Measurements from ENCODE around the gene MUC20. TPM values are rescaled to one million over a fixed set of nuclear protein-coding genes. Genes with fewer than 3 reads are reported as not detected.

The MUC20 gene
- total and polyA plus RNA-seq, 11 donors, result 0.21 to 8.4 (median 3.2) TPM

GRCh38 chr3:195763843-195764825, 43.4 kb downstream of the MUC20 start:
- no peak for DNase-seq
- peak in 1 of 4 donors; percentile 16 for ATAC-seq

DNA sequence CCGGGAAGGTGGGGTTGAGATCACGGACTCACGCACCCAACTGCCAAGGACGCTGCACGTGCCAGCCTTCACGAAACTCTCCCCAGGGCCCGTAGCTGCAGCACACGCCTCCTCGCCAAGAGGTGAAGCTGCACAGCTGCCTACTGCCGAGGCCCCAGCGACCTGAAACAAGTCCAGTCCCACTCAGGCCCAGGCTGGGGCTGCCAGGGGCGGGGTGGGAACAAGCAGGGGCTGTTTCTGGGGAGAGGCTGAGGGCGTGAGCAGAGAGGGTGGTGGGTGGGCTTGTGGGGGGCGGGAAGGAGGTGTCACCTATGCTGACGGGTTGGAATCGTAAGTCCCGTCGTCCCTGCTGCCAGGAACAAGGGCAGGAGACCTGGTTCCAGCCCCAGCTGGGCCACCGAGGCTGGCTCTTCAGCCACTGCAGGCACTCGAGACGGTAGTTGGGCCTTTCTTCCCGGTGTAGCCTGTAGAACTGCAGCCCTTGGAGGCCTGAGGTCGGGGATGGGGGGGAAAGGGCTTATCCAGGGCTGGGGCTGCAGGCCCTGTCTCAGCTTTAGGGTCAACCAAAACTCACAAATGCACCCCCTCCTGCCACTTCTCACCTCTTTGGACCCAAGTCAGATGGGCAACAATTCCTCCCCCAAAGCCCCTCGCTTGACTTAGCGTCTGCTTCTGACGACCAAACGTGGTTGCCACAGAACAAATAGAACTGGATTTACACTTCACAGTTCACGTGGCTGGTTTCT, 44.4 kb downstream of the MUC20 start:
- 84 to 90% (median 86%) methylated on average over 27 to 28 of the region's 28 CpGs for WGBS, 4 donors

More at GRCh38 chr3:195763843-195764825, 43.4 kb downstream of the MUC20 start:
- TF ChIP-seq, protein P1, sequence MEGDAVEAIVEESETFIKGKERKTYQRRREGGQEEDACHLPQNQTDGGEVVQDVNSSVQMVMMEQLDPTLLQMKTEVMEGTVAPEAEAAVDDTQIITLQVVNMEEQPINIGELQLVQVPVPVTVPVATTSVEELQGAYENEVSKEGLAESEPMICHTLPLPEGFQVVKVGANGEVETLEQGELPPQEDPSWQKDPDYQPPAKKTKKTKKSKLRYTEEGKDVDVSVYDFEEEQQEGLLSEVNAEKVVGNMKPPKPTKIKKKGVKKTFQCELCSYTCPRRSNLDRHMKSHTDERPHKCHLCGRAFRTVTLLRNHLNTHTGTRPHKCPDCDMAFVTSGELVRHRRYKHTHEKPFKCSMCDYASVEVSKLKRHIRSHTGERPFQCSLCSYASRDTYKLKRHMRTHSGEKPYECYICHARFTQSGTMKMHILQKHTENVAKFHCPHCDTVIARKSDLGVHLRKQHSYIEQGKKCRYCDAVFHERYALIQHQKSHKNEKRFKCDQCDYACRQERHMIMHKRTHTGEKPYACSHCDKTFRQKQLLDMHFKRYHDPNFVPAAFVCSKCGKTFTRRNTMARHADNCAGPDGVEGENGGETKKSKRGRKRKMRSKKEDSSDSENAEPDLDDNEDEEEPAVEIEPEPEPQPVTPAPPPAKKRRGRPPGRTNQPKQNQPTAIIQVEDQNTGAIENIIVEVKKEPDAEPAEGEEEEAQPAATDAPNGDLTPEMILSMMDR (IDR thresholded peaks at IDR 0.05), result no peak
- no peak for TF ChIP-seq POLR2A (IDR thresholded peaks at IDR 0.05)
- peaks cover 0 to 7% (median 0%) of the 10 kb centered on the region in 12 donors for H3K4me1 ChIP-seq
- no peak overlapping the region for H3K27ac ChIP-seq
- H3K4me3 ChIP-seq, result no peak overlapping the region
- no peaks in the 10 kb centered on the region for H3K36me3 ChIP-seq
- intact Hi-C loops (cut with DNase I), result no loop called here
- H3K9me3 ChIP-seq, result no peaks in the 10 kb centered on the region
- H3K27me3 ChIP-seq, result peaks cover 0 to 41% (median 18%) of the 10 kb centered on the region in 9 donors
- WGBS, 4 donors, result 76 to 84% (median 82%) methylated on average over 23 to 26 of the region's 26 CpGs

GRCh38 chr3:195766671-195767070, 45.9 kb downstream of the MUC20 start:
- intact Hi-C loops (cut with DNase I), result no loop called here
- WGBS, 4 donors, result 92 to 95% (median 95%) methylated on average over 14 of the region's 14 CpGs
- no peak overlapping the region for H3K27ac ChIP-seq
- H3K4me3 ChIP-seq, result no peak overlapping the region
- H3K36me3 ChIP-seq, result no peaks in the 10 kb centered on the region
- no peaks in the 10 kb centered on the region for H3K9me3 ChIP-seq
- DNase-seq (no peak), ATAC-seq (no peak)
- peaks cover 0 to 26% (median 9%) of the 10 kb centered on the region in 9 donors for H3K27me3 ChIP-seq
- H3K4me1 ChIP-seq, result peaks cover 0 to 3% (median 0%) of the 10 kb centered on the region in 12 donors
- no peak for TF ChIP-seq POLR2A (IDR thresholded peaks at IDR 0.05)
- TF ChIP-seq, protein P1 (IDR thresholded peaks at IDR 0.05), result no peak

More for the DNA sequence above, 44.4 kb downstream of the MUC20 start:
- ATAC-seq (no peak), DNase-seq (no peak)
- Histone ChIP-seq H3K27me3 (peaks cover 0 to 37% (median 17%) of the 10 kb centered on the region in 9 donors), H3K4me1 (peaks cover 0 to 7% (median 0%) of the 10 kb centered on the region in 12 donors), H3K9me3 (no peaks in the 10 kb centered on the region), H3K4me3 (no peak overlapping the region), H3K27ac (no peak overlapping the region), H3K36me3 (no peaks in the 10 kb centered on the region)
- no peak for TF ChIP-seq POLR2A (IDR thresholded peaks at IDR 0.05)
- TF ChIP-seq, protein P1 (IDR thresholded peaks at IDR 0.05), result no peak
- intact Hi-C loops (cut with DNase I), result no loop called here

DNA sequence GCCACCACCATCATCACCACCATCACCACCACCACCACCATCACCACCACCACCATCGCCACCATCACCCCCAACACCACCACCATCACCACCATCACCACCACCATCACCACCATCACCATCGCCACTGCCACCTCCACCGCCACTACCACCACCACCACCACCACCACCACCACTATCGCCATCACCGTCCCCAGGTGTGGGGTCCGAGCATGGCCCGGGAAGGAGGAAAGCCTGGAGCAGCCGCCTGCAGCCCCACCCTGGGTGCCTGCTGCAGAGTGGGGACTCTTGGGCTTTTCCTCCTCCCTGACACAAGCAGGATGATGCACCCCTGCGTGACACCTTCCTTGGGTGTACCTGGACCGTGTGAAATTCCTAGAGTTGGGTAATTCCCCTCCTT, 47.0 kb downstream of the MUC20 start:
- H3K27me3 ChIP-seq, result peaks cover 0 to 19% (median 4%) of the 10 kb centered on the region in 9 donors
- WGBS, 4 donors, result 73 to 85% (median 76%) methylated on average over 8 to 10 of the region's 10 CpGs

More for the DNA sequence above, 47.0 kb downstream of the MUC20 start:
- H3K9me3 ChIP-seq, result no peaks in the 10 kb centered on the region
- DNase-seq, result no peak
- TF ChIP-seq, protein P1 (IDR thresholded peaks at IDR 0.05), result no peak
- TF ChIP-seq POLR2A (IDR thresholded peaks at IDR 0.05), result no peak
- no peak overlapping the region for H3K27ac ChIP-seq
- H3K4me3 ChIP-seq, result no peak overlapping the region
- ATAC-seq, result no peak
- no peaks in the 10 kb centered on the region for H3K36me3 ChIP-seq
- no peaks in the 10 kb centered on the region for H3K4me1 ChIP-seq
- intact Hi-C loops (cut with DNase I), result no loop called here
